ENCODE data around the gene PPM1H.

The PPM1H gene

DNA sequence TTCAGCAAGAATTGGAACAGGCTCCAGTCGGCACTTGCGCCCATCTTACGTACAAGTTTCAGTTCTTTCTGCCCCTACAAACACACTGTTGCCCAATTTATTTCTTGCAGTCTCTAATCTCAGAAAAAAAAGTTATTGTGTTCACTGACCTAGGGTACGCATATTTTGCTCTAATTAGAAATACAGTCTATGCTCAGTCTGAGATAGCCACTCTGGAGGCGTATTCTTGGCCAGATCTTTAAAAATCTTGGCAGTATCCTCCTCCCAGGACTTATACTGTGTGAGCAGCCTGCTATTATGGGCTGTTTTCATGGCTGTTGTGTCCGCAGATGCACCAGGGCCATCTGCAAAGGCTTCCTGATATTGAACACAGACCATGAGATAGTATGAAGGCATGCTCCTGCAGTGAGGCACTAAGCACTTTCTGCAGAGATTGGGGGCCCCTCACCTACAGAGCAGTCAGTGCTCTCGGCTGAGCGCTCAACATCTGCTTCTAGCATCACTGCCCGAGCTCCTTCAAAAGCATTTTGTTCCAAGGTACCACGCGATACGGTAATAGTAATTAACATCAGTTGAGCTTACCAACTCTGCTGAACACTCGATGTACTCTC, 57.9 kb downstream of the PPM1H start:
- H3K4me1 ChIP-seq (ENCODE audit: control insufficient read depth in 1 of 2, insufficient read depth in 1 of 2, low read depth in 1 of 2, low read length in 1 of 2), result no peaks in the 10 kb centered on the region
- no peak overlapping the region for H3K27ac ChIP-seq
- H3K9me3 ChIP-seq, result no peaks in the 10 kb centered on the region

DNA sequence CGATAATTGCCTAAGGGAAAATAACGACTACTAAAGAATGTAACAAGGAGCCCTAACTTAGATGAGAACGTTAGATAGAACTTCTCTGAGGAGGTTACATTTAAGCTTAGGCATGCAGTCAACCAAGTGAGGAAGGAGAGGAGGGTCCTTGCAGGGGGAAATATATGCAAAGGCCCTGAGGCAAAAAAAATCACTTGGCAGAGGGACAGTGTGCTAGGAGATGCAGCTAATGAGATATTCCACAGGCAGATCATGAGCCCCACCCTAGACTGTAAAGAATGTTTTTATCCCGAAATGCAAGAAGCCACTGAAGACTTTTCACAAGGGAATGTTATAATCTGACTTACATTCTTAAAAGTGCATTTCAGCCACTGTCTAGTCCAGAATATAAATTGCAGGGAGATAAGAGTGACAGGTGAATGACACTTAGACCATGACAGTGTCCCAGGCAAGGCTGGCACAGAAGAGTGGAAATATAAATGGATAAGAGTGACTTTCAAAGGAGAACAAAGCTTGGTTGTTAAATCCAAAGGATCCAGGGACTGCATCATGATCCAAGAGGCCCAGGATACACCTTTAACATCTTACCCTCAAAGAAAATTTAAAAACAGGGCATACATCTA, 61.0 kb downstream of the PPM1H start:
- Histone ChIP-seq H3K4me1 (ENCODE audit: control insufficient read depth in 1 of 2, insufficient read depth in 1 of 2, low read depth in 1 of 2, low read length in 1 of 2) (no peaks in the 10 kb centered on the region), H3K4me3 (ENCODE audit: low read depth in 1 of 2, low read length in 1 of 2) (no peak overlapping the region), H3K9me3 (no peaks in the 10 kb centered on the region), H3K36me3 (no peaks in the 10 kb centered on the region), H3K27ac (no peak overlapping the region), H3K27me3 (no peaks in the 10 kb centered on the region)
- TF ChIP-seq, protein P1, sequence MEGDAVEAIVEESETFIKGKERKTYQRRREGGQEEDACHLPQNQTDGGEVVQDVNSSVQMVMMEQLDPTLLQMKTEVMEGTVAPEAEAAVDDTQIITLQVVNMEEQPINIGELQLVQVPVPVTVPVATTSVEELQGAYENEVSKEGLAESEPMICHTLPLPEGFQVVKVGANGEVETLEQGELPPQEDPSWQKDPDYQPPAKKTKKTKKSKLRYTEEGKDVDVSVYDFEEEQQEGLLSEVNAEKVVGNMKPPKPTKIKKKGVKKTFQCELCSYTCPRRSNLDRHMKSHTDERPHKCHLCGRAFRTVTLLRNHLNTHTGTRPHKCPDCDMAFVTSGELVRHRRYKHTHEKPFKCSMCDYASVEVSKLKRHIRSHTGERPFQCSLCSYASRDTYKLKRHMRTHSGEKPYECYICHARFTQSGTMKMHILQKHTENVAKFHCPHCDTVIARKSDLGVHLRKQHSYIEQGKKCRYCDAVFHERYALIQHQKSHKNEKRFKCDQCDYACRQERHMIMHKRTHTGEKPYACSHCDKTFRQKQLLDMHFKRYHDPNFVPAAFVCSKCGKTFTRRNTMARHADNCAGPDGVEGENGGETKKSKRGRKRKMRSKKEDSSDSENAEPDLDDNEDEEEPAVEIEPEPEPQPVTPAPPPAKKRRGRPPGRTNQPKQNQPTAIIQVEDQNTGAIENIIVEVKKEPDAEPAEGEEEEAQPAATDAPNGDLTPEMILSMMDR (IDR thresholded peaks at IDR 0.05), result no peak

More for the DNA sequence above, 57.9 kb downstream of the PPM1H start:
- Histone ChIP-seq H3K4me3 (ENCODE audit: low read depth in 1 of 2, low read length in 1 of 2) (no peak overlapping the region), H3K27me3 (no peaks in the 10 kb centered on the region), H3K36me3 (no peaks in the 10 kb centered on the region)
- TF ChIP-seq, protein P1 (IDR thresholded peaks at IDR 0.05), result no peak

DNA sequence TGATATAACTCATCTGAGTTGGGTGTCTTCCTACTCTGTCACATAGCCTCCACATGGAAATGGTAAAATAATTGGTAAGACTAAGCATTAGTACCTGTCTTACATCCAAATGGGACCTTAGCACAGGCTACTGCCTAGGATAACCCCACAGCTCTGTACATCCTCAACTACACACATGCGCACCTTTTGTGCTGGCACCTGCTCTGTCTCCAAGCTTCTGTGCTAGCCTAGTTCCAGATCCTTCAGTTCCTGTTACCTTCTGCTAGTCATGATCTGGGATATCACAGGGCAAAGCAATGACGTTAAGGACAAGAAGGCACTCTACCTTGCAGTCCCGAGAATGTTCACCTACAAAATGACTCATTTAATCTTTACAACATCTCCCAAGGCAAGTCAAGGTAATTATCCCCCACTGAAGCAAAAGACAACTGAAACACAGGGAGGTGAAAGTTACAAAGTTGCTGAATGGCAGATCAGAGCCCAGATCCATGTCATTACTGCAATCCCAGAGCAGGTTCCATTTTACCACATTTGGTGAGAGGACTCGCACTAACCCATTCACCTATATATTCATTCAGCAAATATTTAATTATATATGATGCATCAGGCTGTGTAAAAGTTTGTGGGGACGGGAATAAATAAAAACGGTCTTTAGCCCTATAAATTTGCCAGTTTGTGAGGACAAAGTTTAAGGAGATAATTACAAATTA, 61.7 kb downstream of the PPM1H start:
- Histone ChIP-seq H3K4me1 (ENCODE audit: control insufficient read depth in 1 of 2, insufficient read depth in 1 of 2, low read depth in 1 of 2, low read length in 1 of 2) (no peaks in the 10 kb centered on the region), H3K36me3 (no peaks in the 10 kb centered on the region), H3K27me3 (no peaks in the 10 kb centered on the region), H3K27ac (no peak overlapping the region), H3K9me3 (no peaks in the 10 kb centered on the region), H3K4me3 (ENCODE audit: low read depth in 1 of 2, low read length in 1 of 2) (no peak overlapping the region)
- TF ChIP-seq, protein P1 (IDR thresholded peaks at IDR 0.05), result no peak

DNA sequence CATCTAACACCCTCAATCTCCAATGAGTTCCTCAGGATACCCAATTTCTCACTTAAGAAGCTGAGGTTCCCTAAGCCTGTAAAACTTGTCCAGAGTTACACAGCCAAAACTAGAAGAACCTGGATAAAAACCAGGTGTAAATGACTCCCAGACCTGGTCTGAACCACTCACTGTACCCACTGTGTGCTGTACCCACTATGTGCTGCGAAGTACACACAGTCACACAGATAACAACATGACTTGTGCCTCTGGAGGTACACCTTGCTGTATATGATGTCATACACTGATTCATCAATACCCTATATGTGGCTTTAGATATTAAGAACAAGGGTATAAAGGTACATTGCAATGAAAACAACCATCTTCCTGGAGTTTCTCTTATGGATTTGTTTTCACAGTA, 66.1 kb downstream of the PPM1H start:
- no peaks in the 10 kb centered on the region for H3K27me3 ChIP-seq
- H3K36me3 ChIP-seq, result no peaks in the 10 kb centered on the region
- peaks cover 0 to 6% of the 10 kb centered on the region in 2 experiments for H3K4me1 ChIP-seq (ENCODE audit: control insufficient read depth in 1 of 2, insufficient read depth in 1 of 2, low read depth in 1 of 2, low read length in 1 of 2)
- TF ChIP-seq, protein P1 (IDR thresholded peaks at IDR 0.05), result no peak
- H3K9me3 ChIP-seq, result no peaks in the 10 kb centered on the region
- no peak overlapping the region for H3K27ac ChIP-seq
- no peak overlapping the region for H3K4me3 ChIP-seq (ENCODE audit: low read depth in 1 of 2, low read length in 1 of 2)

DNA sequence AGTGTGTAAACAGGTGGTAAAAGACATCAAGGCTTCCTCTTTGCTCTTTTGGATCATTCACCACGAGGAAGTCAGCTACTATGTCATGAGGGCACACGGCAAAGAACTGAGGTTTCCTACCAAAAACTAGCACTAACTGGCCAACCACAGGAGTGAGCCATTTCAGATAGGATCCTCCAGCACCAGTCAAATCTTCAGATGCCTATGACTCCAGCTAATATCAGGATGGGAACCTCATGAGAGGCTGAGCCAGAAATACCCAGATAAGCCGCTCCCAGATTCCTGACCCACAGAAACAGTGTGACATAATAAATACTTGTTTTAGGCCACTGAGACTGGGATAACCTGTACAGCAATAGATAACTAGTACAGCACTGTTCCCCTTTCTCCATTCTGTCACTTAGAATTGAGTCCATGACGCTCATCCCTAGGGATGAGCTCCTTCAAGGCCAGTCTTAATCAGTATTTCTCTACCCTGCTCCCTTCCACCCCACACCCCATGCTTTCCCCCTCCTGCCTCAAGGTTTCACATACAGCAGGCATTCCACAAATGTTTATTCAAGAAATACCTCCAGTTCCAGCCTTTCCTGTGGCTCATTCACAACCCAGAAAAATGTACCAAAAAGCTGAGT, 68.4 kb downstream of the PPM1H start:
- TF ChIP-seq, protein P1 (IDR thresholded peaks at IDR 0.05), result no peak
- H3K4me3 ChIP-seq (ENCODE audit: low read depth in 1 of 2, low read length in 1 of 2), result no peak overlapping the region
- H3K4me1 ChIP-seq (ENCODE audit: control insufficient read depth in 1 of 2, insufficient read depth in 1 of 2, low read depth in 1 of 2, low read length in 1 of 2), result peaks cover 0 to 6% of the 10 kb centered on the region in 2 experiments
- H3K27ac ChIP-seq, result no peak overlapping the region
- H3K9me3 ChIP-seq, result no peaks in the 10 kb centered on the region
- H3K36me3 ChIP-seq, result no peaks in the 10 kb centered on the region
- no peaks in the 10 kb centered on the region for H3K27me3 ChIP-seq
